K562 (cell line): ENCODE results near the gene BOLA1. TPM values are rescaled to one million over a fixed set of nuclear protein-coding genes. Genes with fewer than 3 reads are reported as not detected.

Experiments
- ATAC-seq: fragments of 200-7000 bp; cut with Tn5 transposase; 3 replicates; pipeline ENCODE4 v1.9.1; 2020; ENCODE audit warnings: moderate library complexity
- BruUV-seq: library from RNA; stranded (reverse); fragments of 400-500 nt; replicated peaks from 2 replicates; lab custom pipeline; 2021; lab: Mats Ljungman, UMichigan
- CTCF ChIA-PET: fragments of 300-600 bp; formaldehyde crosslinking; extraction: SDS; loops from one replicate; lab custom pipeline; 2021; ENCODE audit warnings: low intra/inter-chr PET ratio; lab: Yijun Ruan, JAX
- POLR2A ChIA-PET: fragments of 300-600, 350-650 bp; sonication (Branson Sonifier 250); formaldehyde crosslinking; extraction: SDS; loops from one replicate; lab custom pipeline; 2021; ENCODE audit warnings: antibody characterized with exemption, inconsistent platforms; lab: Yijun Ruan, JAX
- DNase-seq, 4 experiments: peaks; one replicate each; pipeline versions ENCODE4 v3.0.0 to v3.0.0-alpha.2; 2011 to 2018; ENCODE audit warnings: low spot score in 3 of 4, mixed read lengths in 3 of 4; ENCODE audit errors: extremely low read depth in 1 of 4
- FAIRE-seq: peaks from 2 replicates; lab custom pipeline; 2011; peaks lifted over from hg19 to GRCh38; lab: Jason Lieb, UNC
- H2AFZ ChIP-seq: 2 replicates; pipeline ENCODE4 v1.6.0; 2011; ENCODE audit warnings: low read depth, low read length, control low read depth, inconsistent platforms
- H3K27ac ChIP-seq: fragments of 200-600 bp; 3 replicates; pipeline ENCODE4 v1.8.0; 2011; ENCODE audit warnings: low read depth, mild to moderate bottlenecking, control low read depth, inconsistent platforms, low read length, moderate library complexity, mixed read lengths; ENCODE audit errors: extremely low read depth
- H3K27me3 ChIP-seq, 2 experiments: fragments of 300-600 bp in 1 of 2; 2 replicates in 1 of 2; 3 replicates in 1 of 2; pipeline versions ENCODE4 v1.6.0 to v1.8.0; 2011; ENCODE audit warnings: inconsistent platforms in 2 of 2, low read length in 2 of 2, mild to moderate bottlenecking in 1 of 2, mixed read lengths in 1 of 2, moderate library complexity in 1 of 2; ENCODE audit not compliant: control insufficient read depth in 2 of 2, insufficient read depth in 2 of 2
- H3K36me3 ChIP-seq: fragments of 300-600 bp; 3 replicates; pipeline ENCODE4 v1.8.0; 2011; ENCODE audit warnings: mild to moderate bottlenecking, low read length, inconsistent platforms; ENCODE audit not compliant: control insufficient read depth, insufficient read depth
- H3K4me1 ChIP-seq, 2 experiments: fragments of 200-600 bp in 1 of 2; replicated peaks in 1 of 2; 2 replicates in 1 of 2; 3 replicates in 1 of 2; pipeline versions ENCODE4 v1.5.1 to v1.8.0; 2011; ENCODE audit warnings: inconsistent platforms in 2 of 2, low read length in 2 of 2, mild to moderate bottlenecking in 1 of 2, mixed read lengths in 1 of 2, moderate library complexity in 1 of 2; ENCODE audit not compliant: control insufficient read depth in 2 of 2, insufficient read depth in 2 of 2
- H3K4me2 ChIP-seq: 2 replicates; pipeline ENCODE4 v1.6.1; 2011; ENCODE audit warnings: low read length, control low read depth, inconsistent platforms, mixed read lengths; ENCODE audit not compliant: insufficient read depth
- H3K4me3 ChIP-seq: fragments of 200-600 bp; sonication (generic), shearing (Covaris generic); 2 replicates; pipeline ENCODE4 v1.5.1; 2016; ENCODE audit warnings: control low read depth, inconsistent platforms
- H3K79me2 ChIP-seq: fragments of 200-600 bp; 3 replicates; pipeline ENCODE4 v1.8.0; 2011; ENCODE audit warnings: low read length, inconsistent platforms; ENCODE audit not compliant: control insufficient read depth, insufficient read depth
- H3K9ac ChIP-seq, 2 experiments: 2 replicates each; pipeline versions ENCODE4 v1.6.0 to v1.6.1; 2011; ENCODE audit warnings: low read depth in 2 of 2, low read length in 2 of 2, control low read depth in 1 of 2, inconsistent platforms in 1 of 2, mild to moderate bottlenecking in 1 of 2, mixed read lengths in 1 of 2; ENCODE audit not compliant: insufficient read depth in 1 of 2
- H3K9me1 ChIP-seq: one replicate; pipeline ENCODE4 v1.6.0; 2011; ENCODE audit warnings: inconsistent platforms, mild to moderate bottlenecking, low read length, moderate library complexity; ENCODE audit not compliant: control insufficient read depth, insufficient read depth
- H3K9me3 ChIP-seq: replicated peaks from 2 replicates; pipeline ENCODE4 v1.5.1; 2011; ENCODE audit warnings: low read depth, low read length, inconsistent platforms; ENCODE audit not compliant: control insufficient read depth, insufficient read depth
- H4K20me1 ChIP-seq: replicated peaks from 2 replicates; pipeline ENCODE4 v1.6.1; 2011; ENCODE audit warnings: low read length, inconsistent platforms, mixed read lengths; ENCODE audit not compliant: control insufficient read depth, insufficient read depth
- POLR2AphosphoS2 ChIP-seq: IDR thresholded peaks from 2 replicates; pipeline ENCODE4 v1.6.1; 2012; ENCODE audit warnings: low read length, improper control_type of control experiment
- PRPF4 ChIP-seq: fragments of 200-400 bp; formaldehyde crosslinking; IDR thresholded peaks from one replicate; pipeline ENCODE4 v1.6.1; 2017; ENCODE audit warnings: low read length, low read depth, mild to moderate bottlenecking; ENCODE audit not compliant: insufficient read depth, poor library complexity, severe bottlenecking
- WGBS: fragments of 100-300 bp; shearing (Covaris generic); methylation state at CpG from one replicate; pipeline ENCODE4 v1.1.6; 2016; ENCODE audit warnings: low coverage, mixed read lengths; ENCODE audit not compliant: insufficient coverage; ENCODE audit errors: missing lambda C conversion rate; 5-methylcytosine and 5-hydroxymethylcytosine counted together
- in situ Hi-C: fragments of 300-500 bp; cut with MboI; formaldehyde crosslinking; loops from 4 replicates; pipeline ENCODE4 v1.15.0; 2018; ENCODE audit warnings: inconsistent platforms, mixed read lengths
- intact Hi-C: fragments of 100-400 bp; cut with micrococcal nuclease; formaldehyde crosslinking; loops from 2 replicates; pipeline ENCODE4 v1.14.2; 2022
- polyA plus RNA-seq, 8 experiments: library from polyadenylated mRNA; depleted of rRNA in 4 of 8; stranded (reverse) in 5 of 8; unstranded in 3 of 8; fragments of >200 nt; fragmentation: Nextera tagmentation in 2 of 8; fragmentation: Illumina TruSeq in 1 of 8; extraction: Ambion mirVana in 2 of 8; extraction: Trizol in 1 of 8; gene quantifications; 2 replicates each; pipeline versions ENCODE4 v1.2.1 to v1.2.3, GENCODE V29; 2011 to 2014; ENCODE audit warnings: inconsistent platforms in 1 of 8, missing spikeins in 1 of 8
- total RNA-seq, 7 experiments: library from RNA; depleted of rRNA in 6 of 7; stranded (reverse); fragments of >200 nt in 6 of 7; fragmentation: Illumina TruSeq in 2 of 7; extraction: Trizol in 2 of 7; gene quantifications; 2 replicates each; pipeline versions ENCODE4 v1.2.1 to v1.2.3, GENCODE V29; 2011 to 2021; ENCODE audit warnings: low replicate concordance in 1 of 7
- TF ChIP-seq, protein P1 (sequence below): sonication (generic); formaldehyde crosslinking; IDR thresholded peaks from 2 replicates; pipeline ENCODE4 v1.8.0; 2022; ENCODE audit warnings: mild to moderate bottlenecking, missing genetic modification reagents

The BOLA1 gene
- total and polyA plus RNA-seq, 9 of the 15 experiments (the other 6 are each of a cell fraction or from before 2014, with no cell fraction given): 0.18 to 1.2 (median 0.40) TPM; not detected in 2

DNA sequence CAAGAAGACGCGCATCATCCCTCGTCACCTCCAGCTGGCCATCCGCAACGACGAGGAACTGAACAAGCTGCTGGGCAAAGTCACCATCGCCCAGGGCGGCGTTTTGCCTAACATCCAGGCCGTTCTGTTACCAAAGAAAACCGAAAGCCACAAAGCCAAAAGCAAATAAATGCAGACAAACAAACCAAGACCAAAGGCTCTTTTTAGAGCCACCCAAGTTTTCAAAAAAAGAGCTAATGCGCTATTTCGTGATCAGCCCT is 12.2 kb upstream of the BOLA1 start (continued):
- peak; percentile 48 for TF ChIP-seq PRPF4
- 0 out of 2 replicates have a peak, but pooled peaks have one; percentile 7 for TF ChIP-seq POLR2AphosphoS2
- TF ChIP-seq, protein P1, sequence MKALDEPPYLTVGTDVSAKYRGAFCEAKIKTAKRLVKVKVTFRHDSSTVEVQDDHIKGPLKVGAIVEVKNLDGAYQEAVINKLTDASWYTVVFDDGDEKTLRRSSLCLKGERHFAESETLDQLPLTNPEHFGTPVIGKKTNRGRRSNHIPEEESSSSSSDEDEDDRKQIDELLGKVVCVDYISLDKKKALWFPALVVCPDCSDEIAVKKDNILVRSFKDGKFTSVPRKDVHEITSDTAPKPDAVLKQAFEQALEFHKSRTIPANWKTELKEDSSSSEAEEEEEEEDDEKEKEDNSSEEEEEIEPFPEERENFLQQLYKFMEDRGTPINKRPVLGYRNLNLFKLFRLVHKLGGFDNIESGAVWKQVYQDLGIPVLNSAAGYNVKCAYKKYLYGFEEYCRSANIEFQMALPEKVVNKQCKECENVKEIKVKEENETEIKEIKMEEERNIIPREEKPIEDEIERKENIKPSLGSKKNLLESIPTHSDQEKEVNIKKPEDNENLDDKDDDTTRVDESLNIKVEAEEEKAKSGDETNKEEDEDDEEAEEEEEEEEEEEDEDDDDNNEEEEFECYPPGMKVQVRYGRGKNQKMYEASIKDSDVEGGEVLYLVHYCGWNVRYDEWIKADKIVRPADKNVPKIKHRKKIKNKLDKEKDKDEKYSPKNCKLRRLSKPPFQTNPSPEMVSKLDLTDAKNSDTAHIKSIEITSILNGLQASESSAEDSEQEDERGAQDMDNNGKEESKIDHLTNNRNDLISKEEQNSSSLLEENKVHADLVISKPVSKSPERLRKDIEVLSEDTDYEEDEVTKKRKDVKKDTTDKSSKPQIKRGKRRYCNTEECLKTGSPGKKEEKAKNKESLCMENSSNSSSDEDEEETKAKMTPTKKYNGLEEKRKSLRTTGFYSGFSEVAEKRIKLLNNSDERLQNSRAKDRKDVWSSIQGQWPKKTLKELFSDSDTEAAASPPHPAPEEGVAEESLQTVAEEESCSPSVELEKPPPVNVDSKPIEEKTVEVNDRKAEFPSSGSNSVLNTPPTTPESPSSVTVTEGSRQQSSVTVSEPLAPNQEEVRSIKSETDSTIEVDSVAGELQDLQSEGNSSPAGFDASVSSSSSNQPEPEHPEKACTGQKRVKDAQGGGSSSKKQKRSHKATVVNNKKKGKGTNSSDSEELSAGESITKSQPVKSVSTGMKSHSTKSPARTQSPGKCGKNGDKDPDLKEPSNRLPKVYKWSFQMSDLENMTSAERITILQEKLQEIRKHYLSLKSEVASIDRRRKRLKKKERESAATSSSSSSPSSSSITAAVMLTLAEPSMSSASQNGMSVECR (CRISPR knock-in tag): peak; percentile 49; the same call in 1 of the 2 replicates

DNA sequence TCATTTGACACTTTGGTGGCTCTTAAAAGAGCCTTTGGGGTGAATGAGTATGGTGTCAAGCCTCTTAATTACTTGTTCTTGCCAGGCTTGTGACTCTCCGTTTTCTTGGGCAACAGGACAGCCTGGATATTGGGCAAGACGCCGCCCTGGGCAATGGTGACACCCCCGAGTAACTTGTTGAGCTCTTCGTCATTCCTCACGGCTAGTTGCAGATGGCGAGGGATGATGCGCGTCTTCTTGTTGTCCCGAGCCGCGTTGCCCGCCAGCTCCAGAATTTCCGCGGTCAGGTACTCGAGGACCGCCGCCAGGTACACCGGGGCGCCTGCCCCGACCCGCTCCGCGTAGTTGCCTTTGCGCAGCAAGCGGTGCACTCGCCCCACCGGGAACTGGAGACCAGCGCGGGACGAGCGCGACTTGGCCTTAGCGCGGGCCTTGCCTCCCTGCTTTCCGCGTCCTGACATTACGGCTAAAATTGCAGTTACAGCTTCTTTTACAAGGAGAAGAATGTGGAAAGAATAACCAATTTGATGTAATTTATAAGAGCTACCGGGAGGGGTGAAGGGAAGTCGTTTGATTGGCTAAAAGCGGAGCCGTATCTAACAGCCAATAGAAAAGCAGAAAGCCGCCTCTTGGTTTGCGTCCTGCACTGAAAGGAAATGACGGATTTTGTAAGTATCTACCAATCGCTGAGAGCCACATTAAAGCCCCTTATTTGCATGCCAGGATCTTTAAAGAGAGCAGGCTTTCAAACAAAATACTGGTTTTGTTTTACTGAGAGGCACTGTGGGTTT is 11.7 kb upstream of the BOLA1 start:
- H3K9me3 ChIP-seq: no peaks in the 10 kb centered on the region
- H3K4me1 ChIP-seq: peaks cover 8 to 24% of the 10 kb centered on the region in 2 experiments
- POLR2A ChIA-PET: interaction anchor here (0.6 to 5.9 kb wide), 49 partner anchors 9 to 1183 kb away, joined by 3 to 71 read pairs (median 5); partner anchors contain the start of genes MTMR11, OTUD7B, SF3B4 and VPS45
- under 1% methylated on average over 41 of the region's 46 CpGs for WGBS
- peak overlapping the region; percentile 98 for H3K27ac ChIP-seq
- peaks cover 9% of the 10 kb centered on the region; the same call in 2 of the 3 replicates for H3K36me3 ChIP-seq
- peaks cover 40% of the 10 kb centered on the region for H3K79me2 ChIP-seq
- peaks cover 23% of the 10 kb centered on the region for H4K20me1 ChIP-seq
- peak overlapping the region; percentile 93 to 95 for H3K9ac ChIP-seq
- in situ Hi-C loops (loop anchor here (5.0 kb wide), 1 partner anchor 45 kb away; a partner anchor contains a TSS), intact Hi-C loops (loop anchor here (1.0 to 2.0 kb wide), 3 partner anchors 40 to 163 kb away; partner anchors contain the start of gene SF3B4)
- ATAC-seq (peak; percentile 70), FAIRE-seq (peak; percentile 85), DNase-seq (peak; percentile 70 to 95 (median 82))
- peak overlapping the region; percentile 64 for H3K4me3 ChIP-seq
- BruUV-seq: TSS peak; percentile 26
- peak overlapping the region; percentile 60 for H2AFZ ChIP-seq
- CTCF ChIA-PET: interaction anchor here (0.7 to 1.9 kb wide), 4 partner anchors 54 to 300 kb away, joined by 3 to 8 read pairs (median 4); no protein-coding TSS in a partner anchor
- H3K27me3 ChIP-seq: no peaks in the 10 kb centered on the region
- peak overlapping the region; percentile 99 for H3K4me2 ChIP-seq
- no peaks in the 10 kb centered on the region for H3K9me1 ChIP-seq
